ENCODE measurements around the gene BAK1.

DNA sequence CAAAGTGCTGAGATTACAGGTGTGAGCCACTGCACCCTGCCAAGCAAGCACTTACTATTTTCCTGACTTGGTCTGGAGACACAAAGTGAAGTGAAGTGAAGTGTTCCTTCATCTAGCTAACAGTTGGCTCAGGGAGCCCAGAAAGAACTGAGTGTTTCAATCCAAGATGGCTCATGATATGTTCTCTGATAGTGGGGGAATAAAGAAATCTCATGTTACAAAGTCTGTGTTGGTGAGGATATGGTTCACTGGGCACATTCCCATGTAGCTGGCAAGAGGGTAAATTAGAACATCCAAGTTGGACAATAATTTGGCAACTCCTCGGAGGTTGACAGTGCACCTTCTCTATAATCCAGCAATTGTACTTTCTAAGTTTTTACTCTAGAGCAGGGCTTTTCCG, 36.0 kb upstream of the BAK1 start:
- no peak for TF ChIP-seq POLR2AphosphoS5 (IDR thresholded peaks at IDR 0.05; ENCODE audit: low read depth)
- no peak for TF ChIP-seq GABPA (IDR thresholded peaks at IDR 0.05; ENCODE audit: low read depth)
- TF ChIP-seq REST (IDR thresholded peaks at IDR 0.05; ENCODE audit: insufficient replicate concordance, low read depth) = no peak
- TF ChIP-seq, protein P1, sequence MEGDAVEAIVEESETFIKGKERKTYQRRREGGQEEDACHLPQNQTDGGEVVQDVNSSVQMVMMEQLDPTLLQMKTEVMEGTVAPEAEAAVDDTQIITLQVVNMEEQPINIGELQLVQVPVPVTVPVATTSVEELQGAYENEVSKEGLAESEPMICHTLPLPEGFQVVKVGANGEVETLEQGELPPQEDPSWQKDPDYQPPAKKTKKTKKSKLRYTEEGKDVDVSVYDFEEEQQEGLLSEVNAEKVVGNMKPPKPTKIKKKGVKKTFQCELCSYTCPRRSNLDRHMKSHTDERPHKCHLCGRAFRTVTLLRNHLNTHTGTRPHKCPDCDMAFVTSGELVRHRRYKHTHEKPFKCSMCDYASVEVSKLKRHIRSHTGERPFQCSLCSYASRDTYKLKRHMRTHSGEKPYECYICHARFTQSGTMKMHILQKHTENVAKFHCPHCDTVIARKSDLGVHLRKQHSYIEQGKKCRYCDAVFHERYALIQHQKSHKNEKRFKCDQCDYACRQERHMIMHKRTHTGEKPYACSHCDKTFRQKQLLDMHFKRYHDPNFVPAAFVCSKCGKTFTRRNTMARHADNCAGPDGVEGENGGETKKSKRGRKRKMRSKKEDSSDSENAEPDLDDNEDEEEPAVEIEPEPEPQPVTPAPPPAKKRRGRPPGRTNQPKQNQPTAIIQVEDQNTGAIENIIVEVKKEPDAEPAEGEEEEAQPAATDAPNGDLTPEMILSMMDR (IDR thresholded peaks at IDR 0.05; ENCODE audit: insufficient read depth, low read length) = no peak
- no peak for TF ChIP-seq SPI1 (IDR thresholded peaks at IDR 0.05; ENCODE audit: borderline replicate concordance, low read depth)

All from HL-60 (cell line).